Measurements from ENCODE around the gene DPP3. TPM values are rescaled to one million over a fixed set of nuclear protein-coding genes. Genes with fewer than 3 reads are reported as not detected.

Gene DPP3
- total RNA-seq, 1 experiment from 2014 or later, result 55.6 TPM

DNA sequence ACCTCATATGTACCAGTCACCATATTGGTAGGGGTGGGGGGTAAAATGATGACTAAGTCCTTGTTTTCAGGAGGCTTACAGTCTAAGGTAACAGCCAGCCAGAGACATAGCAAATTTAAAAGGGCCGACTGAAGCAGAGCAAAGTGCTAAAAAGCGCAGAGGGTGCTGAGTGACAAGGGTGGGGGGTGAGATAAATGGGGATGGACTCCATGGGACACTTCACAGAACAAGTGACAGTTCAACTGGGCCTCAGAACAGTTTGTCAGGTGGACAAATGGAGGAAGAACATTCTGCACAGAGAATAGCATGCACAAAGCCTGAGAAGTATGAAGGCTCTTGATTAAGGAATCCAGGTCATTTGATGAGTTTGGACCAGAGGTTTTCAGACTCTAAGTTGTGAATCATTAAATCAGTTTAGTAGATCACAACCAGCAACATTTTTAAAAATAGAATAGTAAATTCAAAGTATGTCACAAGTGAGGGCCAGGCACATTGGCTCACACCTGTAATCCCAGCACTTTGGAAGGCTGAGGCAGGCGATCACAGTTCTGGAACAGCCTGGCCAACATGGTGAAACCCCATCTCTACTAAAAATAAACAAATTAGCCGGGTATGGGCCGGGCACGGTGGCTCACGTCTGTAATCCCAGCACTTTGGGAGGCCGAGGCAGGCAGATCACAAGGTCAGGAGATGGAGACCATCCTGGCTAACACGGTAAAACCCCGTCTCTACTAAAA, 44.2 kb downstream of the DPP3 start:
- TF ChIP-seq, protein P1, sequence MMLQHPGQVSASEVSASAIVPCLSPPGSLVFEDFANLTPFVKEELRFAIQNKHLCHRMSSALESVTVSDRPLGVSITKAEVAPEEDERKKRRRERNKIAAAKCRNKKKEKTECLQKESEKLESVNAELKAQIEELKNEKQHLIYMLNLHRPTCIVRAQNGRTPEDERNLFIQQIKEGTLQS (IDR thresholded peaks at IDR 0.05), result no peak
- no peak for TF ChIP-seq POLR2AphosphoS5 (IDR thresholded peaks at IDR 0.05; ENCODE audit: low read depth, low read length)
- TF ChIP-seq JUND (IDR thresholded peaks at IDR 0.05), result no peak
- no peak for TF ChIP-seq CBX3 (IDR thresholded peaks at IDR 0.05; ENCODE audit: low read depth)
- TF ChIP-seq RAD21 (IDR thresholded peaks at IDR 0.05; ENCODE audit: low read depth), result no peak
- TF ChIP-seq EZH2phosphoT487 (IDR thresholded peaks at IDR 0.05; ENCODE audit: borderline replicate concordance), result no peak
- TF ChIP-seq, protein P2, sequence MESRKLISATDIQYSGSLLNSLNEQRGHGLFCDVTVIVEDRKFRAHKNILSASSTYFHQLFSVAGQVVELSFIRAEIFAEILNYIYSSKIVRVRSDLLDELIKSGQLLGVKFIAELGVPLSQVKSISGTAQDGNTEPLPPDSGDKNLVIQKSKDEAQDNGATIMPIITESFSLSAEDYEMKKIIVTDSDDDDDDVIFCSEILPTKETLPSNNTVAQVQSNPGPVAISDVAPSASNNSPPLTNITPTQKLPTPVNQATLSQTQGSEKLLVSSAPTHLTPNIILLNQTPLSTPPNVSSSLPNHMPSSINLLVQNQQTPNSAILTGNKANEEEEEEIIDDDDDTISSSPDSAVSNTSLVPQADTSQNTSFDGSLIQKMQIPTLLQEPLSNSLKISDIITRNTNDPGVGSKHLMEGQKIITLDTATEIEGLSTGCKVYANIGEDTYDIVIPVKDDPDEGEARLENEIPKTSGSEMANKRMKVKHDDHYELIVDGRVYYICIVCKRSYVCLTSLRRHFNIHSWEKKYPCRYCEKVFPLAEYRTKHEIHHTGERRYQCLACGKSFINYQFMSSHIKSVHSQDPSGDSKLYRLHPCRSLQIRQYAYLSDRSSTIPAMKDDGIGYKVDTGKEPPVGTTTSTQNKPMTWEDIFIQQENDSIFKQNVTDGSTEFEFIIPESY (IDR thresholded peaks at IDR 0.05; ENCODE audit: extremely low read depth, insufficient replicate concordance, low read length), result no peak
- TF ChIP-seq SP1 (IDR thresholded peaks at IDR 0.05; ENCODE audit: low read depth), result no peak
- no peak for TF ChIP-seq EZH2 (IDR thresholded peaks at IDR 0.05)
- no peak for TF ChIP-seq YY1 (IDR thresholded peaks at IDR 0.05; ENCODE audit: extremely low read depth, insufficient replicate concordance, low read depth, low read length)
- no peak for TF ChIP-seq ELF1 (IDR thresholded peaks at IDR 0.05; ENCODE audit: borderline replicate concordance, low read depth)
- TF ChIP-seq SRF (IDR thresholded peaks at IDR 0.05; ENCODE audit: low read depth), result no peak
- TF ChIP-seq ZFX (IDR thresholded peaks at IDR 0.05), result no peak
- TF ChIP-seq TCF7L2 (IDR thresholded peaks at IDR 0.05; ENCODE audit: borderline replicate concordance, extremely low read depth, insufficient read depth, insufficient read length), result no peak
- TF ChIP-seq ZNF274 (IDR thresholded peaks at IDR 0.05; ENCODE audit: low read depth, low read length), result no peak
- TF ChIP-seq FOSL1 (IDR thresholded peaks at IDR 0.05; ENCODE audit: low read depth), result no peak
- TF ChIP-seq CEBPB (IDR thresholded peaks at IDR 0.05; ENCODE audit: low read depth), result no peak
- no peak for TF ChIP-seq SIN3A (IDR thresholded peaks at IDR 0.05; ENCODE audit: low read depth)
- TF ChIP-seq, protein P3, sequence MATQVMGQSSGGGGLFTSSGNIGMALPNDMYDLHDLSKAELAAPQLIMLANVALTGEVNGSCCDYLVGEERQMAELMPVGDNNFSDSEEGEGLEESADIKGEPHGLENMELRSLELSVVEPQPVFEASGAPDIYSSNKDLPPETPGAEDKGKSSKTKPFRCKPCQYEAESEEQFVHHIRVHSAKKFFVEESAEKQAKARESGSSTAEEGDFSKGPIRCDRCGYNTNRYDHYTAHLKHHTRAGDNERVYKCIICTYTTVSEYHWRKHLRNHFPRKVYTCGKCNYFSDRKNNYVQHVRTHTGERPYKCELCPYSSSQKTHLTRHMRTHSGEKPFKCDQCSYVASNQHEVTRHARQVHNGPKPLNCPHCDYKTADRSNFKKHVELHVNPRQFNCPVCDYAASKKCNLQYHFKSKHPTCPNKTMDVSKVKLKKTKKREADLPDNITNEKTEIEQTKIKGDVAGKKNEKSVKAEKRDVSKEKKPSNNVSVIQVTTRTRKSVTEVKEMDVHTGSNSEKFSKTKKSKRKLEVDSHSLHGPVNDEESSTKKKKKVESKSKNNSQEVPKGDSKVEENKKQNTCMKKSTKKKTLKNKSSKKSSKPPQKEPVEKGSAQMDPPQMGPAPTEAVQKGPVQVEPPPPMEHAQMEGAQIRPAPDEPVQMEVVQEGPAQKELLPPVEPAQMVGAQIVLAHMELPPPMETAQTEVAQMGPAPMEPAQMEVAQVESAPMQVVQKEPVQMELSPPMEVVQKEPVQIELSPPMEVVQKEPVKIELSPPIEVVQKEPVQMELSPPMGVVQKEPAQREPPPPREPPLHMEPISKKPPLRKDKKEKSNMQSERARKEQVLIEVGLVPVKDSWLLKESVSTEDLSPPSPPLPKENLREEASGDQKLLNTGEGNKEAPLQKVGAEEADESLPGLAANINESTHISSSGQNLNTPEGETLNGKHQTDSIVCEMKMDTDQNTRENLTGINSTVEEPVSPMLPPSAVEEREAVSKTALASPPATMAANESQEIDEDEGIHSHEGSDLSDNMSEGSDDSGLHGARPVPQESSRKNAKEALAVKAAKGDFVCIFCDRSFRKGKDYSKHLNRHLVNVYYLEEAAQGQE (IDR thresholded peaks at IDR 0.05; ENCODE audit: low read depth), result no peak
- TF ChIP-seq POLR2A (IDR thresholded peaks at IDR 0.05; ENCODE audit: borderline replicate concordance, extremely low read depth, insufficient read depth, insufficient read length), result no peak
- Histone ChIP-seq H4K20me1 (ENCODE audit: insufficient read depth) (no peaks in the 10 kb centered on the region), H3K4me3 (replicated peaks in 1 of 2; ENCODE audit: low read depth in 1 of 2, low read length in 2 of 2) (no peak overlapping the region), H3K4me1 (ENCODE audit: control insufficient read depth in 1 of 2, insufficient read depth in 2 of 2, low read length in 2 of 2) (no peaks in the 10 kb centered on the region), H3K9me2 (ENCODE audit: insufficient read depth) (no peaks in the 10 kb centered on the region), H3K4me2 (ENCODE audit: low read length) (no peak overlapping the region), H3K27ac (ENCODE audit: low read depth, low read length) (no peak overlapping the region), H3K27me3 (ENCODE audit: insufficient read depth, low read length) (no peaks in the 10 kb centered on the region), H2AFZ (ENCODE audit: low read depth, low read length, poor library complexity, severe bottlenecking) (no peak overlapping the region), H3K36me3 (ENCODE audit: control insufficient read depth in 1 of 2, insufficient read depth in 2 of 2, low read length in 2 of 2) (peaks cover 9 to 10% of the 10 kb centered on the region in 2 experiments; a peak in 3 of 4 replicates), H3K9ac (ENCODE audit: low read length) (no peak overlapping the region), H3K9me3 (ENCODE audit: control insufficient read depth in 1 of 2, insufficient read depth in 1 of 2, low read depth in 1 of 2, low read length in 2 of 2) (no peaks in the 10 kb centered on the region), H3K79me2 (ENCODE audit: insufficient read depth, low read length) (no peaks in the 10 kb centered on the region)
- intact Hi-C loops (cut with micrococcal nuclease), result no loop called here
- RAD21 ChIA-PET (ENCODE audit: low non-redundant PET in 1 of 2, low total read pairs in 2 of 2, uncharacterized antibody in 2 of 2, unreplicated experiment in 2 of 2), result no interaction called here
- POLR2A ChIA-PET, result no interaction called here
- no TSS peak for BruUV-seq (replicated peaks)
- CTCF ChIA-PET, result no interaction called here
- ATAC-seq (no peak), DNase-seq (ENCODE audit: low read depth, low spot score) (no peak)
